ENCODE results near the gene HYAL3. TPM values are rescaled to one million over a fixed set of nuclear protein-coding genes. Genes with fewer than 3 reads are reported as not detected.

Gene HYAL3
- total and polyA plus RNA-seq, 2 of the 8 experiments (the other 6 are each of a cell fraction or from before 2014, with no cell fraction given), result 3.2 to 12.2 TPM

- TF ChIP-seq EGR1 (IDR thresholded peaks at IDR 0.05; ENCODE audit: borderline replicate concordance, low read depth, low read length), result no peak
- TF ChIP-seq POLR2AphosphoS5 (IDR thresholded peaks at IDR 0.05; ENCODE audit: low read depth, low read length), result peak; percentile 44; the same call in 1 of the 2 replicates
Observed at GRCh38 chr3:50327943-50328691, 28.9 kb upstream of the HYAL3 start, which contains the start of gene TUSC2 (continued).

All from H1 (cell line).